HEK293T (cell line): Measurements from ENCODE around the gene CYTL1.

Experiments
- BHLHE40 ChIP-seq: fragments of 450-650 bp; IDR thresholded peaks from 2 replicates; pipeline ENCODE4 v1.6.1; 2016; ENCODE audit warnings: mild to moderate bottlenecking, moderate library complexity, borderline replicate concordance
- FOXM1 ChIP-seq: fragments of 450-650 bp; IDR thresholded peaks from 2 replicates; pipeline ENCODE4 v1.6.1; 2017; ENCODE audit warnings: mild to moderate bottlenecking, borderline replicate concordance
- L3MBTL2 ChIP-seq: fragments of 450-650 bp; conservative IDR thresholded peaks from 2 replicates; pipeline ENCODE4 v1.6.1; 2016; ENCODE audit warnings: mild to moderate bottlenecking
- SUZ12 ChIP-seq: fragments of 450-650 bp; IDR thresholded peaks from 2 replicates; pipeline ENCODE4 v1.6.1; 2016; ENCODE audit warnings: mild to moderate bottlenecking
- TARDBP ChIP-seq: fragments of 450-650 bp; IDR thresholded peaks from 2 replicates; pipeline ENCODE4 v1.6.1; 2016
- ZNF384 ChIP-seq: fragments of 450-650 bp; IDR thresholded peaks from 2 replicates; pipeline ENCODE4 v1.6.1; 2016

- no peak for TF ChIP-seq FOXM1
- no peak for TF ChIP-seq TARDBP
- no peak for TF ChIP-seq ZNF384
- TF ChIP-seq L3MBTL2 = no peak
- TF ChIP-seq SUZ12 = no peak
- TF ChIP-seq BHLHE40 = no peak
Observed at GRCh38 chr4:5028480-5028879, 9.2 kb upstream of the CYTL1 start.
